ENCODE results near the gene SENP3. TPM values are rescaled to one million over a fixed set of nuclear protein-coding genes. Genes with fewer than 3 reads are reported as not detected.

The SENP3 gene
- total and polyA plus RNA-seq, 2 donors (not counting 3 experiments of a cell fraction or from before 2014, with no cell fraction given): 63.4 to 96.5 TPM

DNA sequence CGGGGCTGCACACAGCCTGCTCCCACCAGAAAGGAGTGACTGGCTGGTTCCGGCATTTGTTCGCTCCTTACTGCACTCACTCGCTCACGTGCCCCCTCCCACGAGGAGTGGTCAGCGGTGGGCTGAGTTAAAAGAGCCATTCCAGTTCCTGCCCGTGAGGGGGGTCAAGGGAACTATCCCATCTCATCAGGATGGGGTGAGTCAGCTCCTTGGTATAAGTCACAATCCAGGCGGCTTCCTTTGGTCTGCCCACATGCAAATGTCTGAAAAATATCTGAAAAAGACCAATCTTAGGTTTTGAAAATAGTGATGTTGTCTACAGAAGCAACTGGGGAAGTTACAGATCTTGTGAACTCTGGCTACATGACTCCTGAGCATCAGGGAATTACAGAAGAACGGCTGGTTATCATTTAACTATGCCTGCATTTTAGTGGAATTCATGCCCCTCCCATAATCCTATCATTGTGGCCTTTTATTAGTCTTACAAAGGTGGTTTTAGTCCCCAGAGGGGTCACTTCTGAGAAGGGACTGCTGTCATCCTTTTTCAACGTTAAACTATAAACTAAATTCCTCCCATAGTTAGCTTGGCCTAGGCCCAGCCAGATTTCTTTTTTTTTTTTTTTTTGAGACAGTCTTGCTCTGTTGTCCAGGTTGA lies 22.7 kb upstream of the SENP3 start:
- no TSS peak for BruUV-seq (replicated peaks)
- no peak for FAIRE-seq
- intact Hi-C loops (cut with micrococcal nuclease) (no loop called here), dilution Hi-C loops (cut with MboI; ENCODE audit: extremely low pct_ligation_motif_present, low sequenced_read_pairs) (no loop called here)
- Histone ChIP-seq H3K9me3 (replicated peaks; ENCODE audit: control insufficient read depth, insufficient read depth, low read length) (peaks cover 5% of the 10 kb centered on the region), H3K4me3 (replicated peaks in 1 of 3; ENCODE audit: insufficient read depth in 1 of 3, low read depth in 1 of 3, low read length in 3 of 3) (no peak overlapping the region), H2AFZ (ENCODE audit: low read depth, low read length) (peak overlapping the region; percentile 17), H3K27me3 (ENCODE audit: control insufficient read depth in 2 of 2, insufficient read depth in 2 of 2, low read length in 2 of 2) (peaks cover 0 to 9% of the 10 kb centered on the region in 2 experiments), H3K4me1 (ENCODE audit: control insufficient read depth, extremely low read depth, insufficient read depth, low read length) (no peaks in the 10 kb centered on the region), H3K4me2 (ENCODE audit: insufficient read depth, low read length) (no peak overlapping the region), H3K27ac (ENCODE audit: insufficient read depth, low read depth, low read length) (no peak overlapping the region), H3K9me1 (replicated peaks; ENCODE audit: control insufficient read depth, extremely low read depth, insufficient read depth, low read length) (no peaks in the 10 kb centered on the region), H3K36me3 (ENCODE audit: control insufficient read depth in 2 of 2, extremely low read depth in 1 of 2, insufficient read depth in 2 of 2, low read length in 2 of 2) (no peaks in the 10 kb centered on the region), H3K79me2 (ENCODE audit: control insufficient read depth, insufficient read depth, low read length) (no peaks in the 10 kb centered on the region), H4K20me1 (replicated peaks; ENCODE audit: control insufficient read depth, extremely low read depth, insufficient read depth, low read length) (no peaks in the 10 kb centered on the region), H3K9ac (replicated peaks; ENCODE audit: extremely low read depth, insufficient read depth, low read length) (no peak overlapping the region)
- POLR2A ChIA-PET: no interaction called here
- DNase-seq (ENCODE audit: low read depth, low spot score): peak; percentile 21
- TF ChIP-seq, protein P1, sequence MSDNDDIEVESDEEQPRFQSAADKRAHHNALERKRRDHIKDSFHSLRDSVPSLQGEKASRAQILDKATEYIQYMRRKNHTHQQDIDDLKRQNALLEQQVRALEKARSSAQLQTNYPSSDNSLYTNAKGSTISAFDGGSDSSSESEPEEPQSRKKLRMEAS (IDR thresholded peaks at IDR 0.05; ENCODE audit: insufficient read depth, insufficient read length): no peak
- TF ChIP-seq POLR2A (IDR thresholded peaks at IDR 0.05; ENCODE audit: low read depth, low read length): no peak
- no peak for TF ChIP-seq POLR2AphosphoS5 (IDR thresholded peaks at IDR 0.05; ENCODE audit: insufficient read depth, low read depth, low read length)
- peak; percentile 67 for TF ChIP-seq FOS (IDR thresholded peaks at IDR 0.05; ENCODE audit: borderline replicate concordance, insufficient read depth, low read length)
- TF ChIP-seq MYC (IDR thresholded peaks at IDR 0.05; ENCODE audit: low read depth, low read length): no peak
- TF ChIP-seq EZH2 (IDR thresholded peaks at IDR 0.05; ENCODE audit: borderline replicate concordance, low read depth, low read length, severe bottlenecking): no peak
- CTCF ChIA-PET: interaction anchor here (0.8 to 2.4 kb wide), 5 partner anchors 9 to 25 kb away, joined by 3 to 11 read pairs (median 4); partner anchors contain the start of genes SENP3 and TNFSF12

DNA sequence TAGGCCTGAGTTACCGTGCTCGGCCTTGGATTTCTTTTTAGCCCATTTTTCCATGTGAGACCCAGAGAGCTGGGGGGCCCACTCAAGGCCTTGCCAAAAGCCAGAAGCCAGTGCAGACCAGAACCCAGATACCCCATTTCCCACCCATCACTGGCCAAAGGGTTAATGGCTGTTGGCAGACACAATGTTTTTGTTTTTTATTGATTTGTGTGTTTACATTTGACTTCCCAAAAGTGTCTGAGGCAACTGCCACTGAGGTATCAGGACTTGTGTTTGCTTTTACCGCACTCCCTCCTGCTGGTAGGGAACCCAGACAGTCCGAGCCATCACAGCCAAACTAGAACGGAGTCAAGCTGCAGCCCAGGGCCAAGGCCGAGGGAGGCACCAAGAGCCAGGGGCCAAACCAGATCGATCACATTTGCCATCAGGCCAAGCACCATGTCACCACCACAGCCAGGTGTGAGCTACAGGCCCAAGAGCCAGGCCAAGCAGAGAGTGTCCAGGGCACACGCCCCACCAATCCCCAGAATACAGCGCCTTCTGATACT lies 20.6 kb upstream of the SENP3 start:
- Histone ChIP-seq H3K4me2 (ENCODE audit: insufficient read depth, low read length) (no peak overlapping the region), H3K9me1 (replicated peaks; ENCODE audit: control insufficient read depth, extremely low read depth, insufficient read depth, low read length) (no peaks in the 10 kb centered on the region), H3K27ac (ENCODE audit: insufficient read depth, low read depth, low read length) (no peak overlapping the region), H3K9ac (replicated peaks; ENCODE audit: extremely low read depth, insufficient read depth, low read length) (no peak overlapping the region), H2AFZ (ENCODE audit: low read depth, low read length) (no peak overlapping the region), H3K36me3 (ENCODE audit: control insufficient read depth in 2 of 2, extremely low read depth in 1 of 2, insufficient read depth in 2 of 2, low read length in 2 of 2) (no peaks in the 10 kb centered on the region), H3K9me3 (replicated peaks; ENCODE audit: control insufficient read depth, insufficient read depth, low read length) (peaks cover 5% of the 10 kb centered on the region), H3K27me3 (ENCODE audit: control insufficient read depth in 2 of 2, insufficient read depth in 2 of 2, low read length in 2 of 2) (peaks cover 0 to 9% of the 10 kb centered on the region in 2 experiments), H3K4me1 (ENCODE audit: control insufficient read depth, extremely low read depth, insufficient read depth, low read length) (no peaks in the 10 kb centered on the region), H3K4me3 (replicated peaks in 1 of 3; ENCODE audit: insufficient read depth in 1 of 3, low read depth in 1 of 3, low read length in 3 of 3) (no peak overlapping the region), H4K20me1 (replicated peaks; ENCODE audit: control insufficient read depth, extremely low read depth, insufficient read depth, low read length) (no peaks in the 10 kb centered on the region), H3K79me2 (ENCODE audit: control insufficient read depth, insufficient read depth, low read length) (no peaks in the 10 kb centered on the region)
- no peak for TF ChIP-seq JUN (IDR thresholded peaks at IDR 0.05; ENCODE audit: borderline replicate concordance, insufficient read depth, insufficient read length, low read depth)
- TF ChIP-seq, protein P1 (IDR thresholded peaks at IDR 0.05; ENCODE audit: insufficient read depth, insufficient read length): no peak
- no peak for TF ChIP-seq MYC (IDR thresholded peaks at IDR 0.05; ENCODE audit: low read depth, low read length)
- TF ChIP-seq GATA2 (IDR thresholded peaks at IDR 0.05; ENCODE audit: insufficient read depth, insufficient read length, low read depth, low read length): no peak
- no peak for TF ChIP-seq FOS (IDR thresholded peaks at IDR 0.05; ENCODE audit: borderline replicate concordance, insufficient read depth, low read length)
- no peak for TF ChIP-seq POLR2AphosphoS5 (IDR thresholded peaks at IDR 0.05; ENCODE audit: insufficient read depth, low read depth, low read length)
- no peak for TF ChIP-seq POLR2A (IDR thresholded peaks at IDR 0.05; ENCODE audit: low read depth, low read length)
- TF ChIP-seq, protein P2, sequence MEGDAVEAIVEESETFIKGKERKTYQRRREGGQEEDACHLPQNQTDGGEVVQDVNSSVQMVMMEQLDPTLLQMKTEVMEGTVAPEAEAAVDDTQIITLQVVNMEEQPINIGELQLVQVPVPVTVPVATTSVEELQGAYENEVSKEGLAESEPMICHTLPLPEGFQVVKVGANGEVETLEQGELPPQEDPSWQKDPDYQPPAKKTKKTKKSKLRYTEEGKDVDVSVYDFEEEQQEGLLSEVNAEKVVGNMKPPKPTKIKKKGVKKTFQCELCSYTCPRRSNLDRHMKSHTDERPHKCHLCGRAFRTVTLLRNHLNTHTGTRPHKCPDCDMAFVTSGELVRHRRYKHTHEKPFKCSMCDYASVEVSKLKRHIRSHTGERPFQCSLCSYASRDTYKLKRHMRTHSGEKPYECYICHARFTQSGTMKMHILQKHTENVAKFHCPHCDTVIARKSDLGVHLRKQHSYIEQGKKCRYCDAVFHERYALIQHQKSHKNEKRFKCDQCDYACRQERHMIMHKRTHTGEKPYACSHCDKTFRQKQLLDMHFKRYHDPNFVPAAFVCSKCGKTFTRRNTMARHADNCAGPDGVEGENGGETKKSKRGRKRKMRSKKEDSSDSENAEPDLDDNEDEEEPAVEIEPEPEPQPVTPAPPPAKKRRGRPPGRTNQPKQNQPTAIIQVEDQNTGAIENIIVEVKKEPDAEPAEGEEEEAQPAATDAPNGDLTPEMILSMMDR (IDR thresholded peaks at IDR 0.05; ENCODE audit: extremely low read depth in 1 of 2, insufficient read depth in 1 of 2, low read depth in 1 of 2, low read length in 2 of 2): no peak
- TF ChIP-seq EZH2 (IDR thresholded peaks at IDR 0.05; ENCODE audit: borderline replicate concordance, low read depth, low read length, severe bottlenecking): no peak
- intact Hi-C loops (cut with micrococcal nuclease): no loop called here
- BruUV-seq (replicated peaks): no TSS peak
- ChIA-PET CTCF (interaction anchor here (1.6 kb wide), 1 partner anchor 25 kb away, joined by 4 read pairs; no protein-coding TSS in a partner anchor), POLR2A (no interaction called here)
- dilution Hi-C loops (cut with MboI; ENCODE audit: extremely low pct_ligation_motif_present, low sequenced_read_pairs): no loop called here
- FAIRE-seq: no peak
- DNase-seq (ENCODE audit: low read depth, low spot score): no peak
